Measurements from ENCODE around the gene ADCY2. TPM values are rescaled to one million over a fixed set of nuclear protein-coding genes. Genes with fewer than 3 reads are reported as not detected.
A peak's percentile ranks its signal among the peaks of the same experiment; 100 is the strongest.

The ADCY2 gene
- total RNA-seq, 1 experiment from 2014 or later = 31.3 TPM

- no peak for TF ChIP-seq CTCF (conservative IDR thresholded peaks at IDR 0.05)
Measured at GRCh38 chr5:7751874-7752273, 355.9 kb downstream of the ADCY2 start.

More at GRCh38 chr5:7751874-7752273, 355.9 kb downstream of the ADCY2 start:
- H3K4me2 ChIP-seq (ENCODE audit: insufficient read depth, insufficient read length, low read length) = no peak overlapping the region
- no peak overlapping the region for H3K4me3 Mint-ChIP-seq
- DNase-seq = no peak
- H2AFZ ChIP-seq (ENCODE audit: low read length) = no peak overlapping the region
- no peak overlapping the region for H2BK12ac ChIP-seq (ENCODE audit: insufficient read length, low read depth, low read length)
- H3K9ac ChIP-seq (ENCODE audit: extremely low read depth, insufficient read length, low read length) = no peak overlapping the region
- H3K23me2 ChIP-seq (ENCODE audit: insufficient read length, low read depth, low read length, poor library complexity, severe bottlenecking) = no peaks in the 10 kb centered on the region
- no peak overlapping the region for H3K23ac ChIP-seq (ENCODE audit: insufficient read length, low read depth, low read length)
- H3T11ph ChIP-seq (ENCODE audit: low read length) = no peak overlapping the region
- H4K91ac ChIP-seq (ENCODE audit: insufficient read length, low read depth, low read length) = no peak overlapping the region
- H2BK5ac ChIP-seq (ENCODE audit: insufficient read length, low read length) = no peak overlapping the region
- no peak overlapping the region for H3K56ac ChIP-seq (ENCODE audit: insufficient read length, low read depth, low read length)
- H3K27ac ChIP-seq (ENCODE audit: insufficient read length, low read depth, low read length) = no peak overlapping the region
- H2BK120ac ChIP-seq (ENCODE audit: low read depth, low read length, poor library complexity, severe bottlenecking) = no peak overlapping the region
- no peak overlapping the region for H2BK20ac ChIP-seq (ENCODE audit: low read depth, low read length, poor library complexity, severe bottlenecking)
- no peak overlapping the region for H3K18ac ChIP-seq (ENCODE audit: insufficient read length, low read depth, low read length)
- no peak overlapping the region for H3K14ac ChIP-seq (ENCODE audit: insufficient read depth, low read length)
- H3K27me3 Mint-ChIP-seq (ENCODE audit: low read depth) = no peaks in the 10 kb centered on the region
- H4K5ac ChIP-seq (ENCODE audit: insufficient read length, low read depth, low read length) = no peak overlapping the region
- H4K20me1 ChIP-seq (ENCODE audit: control insufficient read depth, insufficient read depth, insufficient read length) = no peaks in the 10 kb centered on the region
- H3K27ac Mint-ChIP-seq = 0 out of 7 replicates have a peak overlapping the region, but pooled peaks of 1 of the 3 experiments have one; percentile 16
- no peaks in the 10 kb centered on the region for H3K27me3 ChIP-seq (ENCODE audit: insufficient read depth, low read length)
- H2AK5ac ChIP-seq (ENCODE audit: insufficient read length, low read length) = no peak overlapping the region
- H3K79me2 ChIP-seq (ENCODE audit: insufficient read depth, low read length) = no peaks in the 10 kb centered on the region
- no peak overlapping the region for H4K8ac ChIP-seq (replicated peaks; ENCODE audit: insufficient read length, low read depth, low read length)
- H3K4me1 ChIP-seq (ENCODE audit: insufficient read depth, low read length) = no peaks in the 10 kb centered on the region
- no peak overlapping the region for H2BK15ac ChIP-seq (ENCODE audit: low read depth, low read length)
- H3K4me1 Mint-ChIP-seq = peaks cover 7 to 8% of the 10 kb centered on the region in 2 experiments
- H3K36me3 Mint-ChIP-seq (ENCODE audit: insufficient read depth in 1 of 3, low read depth in 3 of 3) = peaks cover 4 to 12% (median 8%) of the 10 kb centered on the region in 3 experiments; a peak in 4 of 7 replicates
- H3K4ac ChIP-seq (ENCODE audit: low read depth, low read length) = no peak overlapping the region
- no peaks in the 10 kb centered on the region for H3K9me3 Mint-ChIP-seq
- no peaks in the 10 kb centered on the region for H3K79me1 ChIP-seq (ENCODE audit: insufficient read depth, low read depth, low read length, poor library complexity, severe bottlenecking)
- no peaks in the 10 kb centered on the region for H3K9me3 ChIP-seq (ENCODE audit: control insufficient read depth, low read depth, low read length)
- WGBS (ENCODE audit: extremely low coverage, insufficient read length, low lambda C conversion rate) = no CpG with 5 or more reads among the region's 5 CpGs

Measured in H9 (cell line).